ENCODE data around the gene TBXA2R. TPM values are rescaled to one million over a fixed set of nuclear protein-coding genes. Genes with fewer than 3 reads are reported as not detected.

TBXA2R gene
- total RNA-seq, 4 donors from 2014 or later: 4.8 to 17.2 (median 7.7) TPM

DNA sequence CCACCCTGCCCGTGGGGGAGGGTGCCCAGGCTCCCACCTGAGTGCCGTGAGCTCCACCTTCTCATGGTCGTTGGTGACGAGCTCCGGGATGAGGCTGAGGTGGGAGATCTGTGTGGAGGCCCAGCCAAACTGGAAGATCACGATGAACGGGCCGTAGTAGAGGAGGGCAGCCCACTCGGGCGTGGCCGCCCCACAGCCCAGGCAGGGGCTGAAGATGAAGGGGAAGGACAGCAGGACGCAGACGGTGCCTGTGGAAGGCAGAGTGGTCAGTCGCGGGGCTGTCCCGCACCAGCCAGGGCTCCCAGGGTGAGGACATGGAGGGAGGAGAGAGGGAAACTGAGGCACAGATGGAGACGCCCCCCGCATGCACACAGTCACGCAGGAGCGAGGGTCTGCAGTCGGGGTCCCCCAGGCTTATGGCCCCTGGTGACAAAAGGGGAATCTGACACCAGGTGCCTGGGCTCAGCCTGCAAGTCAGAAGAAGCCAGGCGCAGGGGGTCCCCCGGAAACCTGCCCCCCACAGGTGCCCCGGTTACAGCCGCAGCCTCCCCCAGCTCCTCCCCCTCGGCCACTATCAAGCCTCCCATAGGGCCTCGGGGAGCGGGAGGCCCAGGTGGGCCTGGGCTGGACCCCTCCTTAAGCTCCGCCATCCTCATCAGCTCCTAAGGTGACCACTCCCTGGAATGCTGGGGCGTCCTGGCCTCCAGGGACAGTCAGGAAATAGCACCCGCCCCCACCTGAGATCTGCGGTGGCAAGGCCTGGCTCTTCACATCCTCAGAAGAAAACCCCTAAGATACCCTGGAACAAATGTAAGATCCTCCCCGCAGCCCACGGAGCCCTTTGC lies 55.5 kb downstream of the TBXA2R start:
- Histone ChIP-seq H3K4me3 (no peak overlapping the region), H3K27ac (replicated peaks in 1 of 4) (no peak overlapping the region), H3K9me3 (no peaks in the 10 kb centered on the region), H3K4me1 (peaks cover 16 to 42% (median 36%) of the 10 kb centered on the region in 4 donors), H3K27me3 (no peaks in the 10 kb centered on the region), H3K36me3 (peaks cover 0 to 40% (median 24%) of the 10 kb centered on the region in 4 donors)
- intact Hi-C loops (cut with DNase I): no loop called here
- TF ChIP-seq POLR2AphosphoS5 (IDR thresholded peaks at IDR 0.05): no peak
- WGBS: 90% methylated on average over 23 of the region's 34 CpGs
- no peak for DNase-seq (ENCODE audit: extremely low spot score)

GRCh38 chr19:3549816-3550215 lies 56.9 kb downstream of the TBXA2R start:
- no peak overlapping the region for H3K4me3 ChIP-seq
- no peak for DNase-seq (ENCODE audit: extremely low spot score)
- 80% methylated on average over 10 of the region's 10 CpGs for WGBS
- no peaks in the 10 kb centered on the region for H3K27me3 ChIP-seq
- peaks cover 5 to 35% (median 24%) of the 10 kb centered on the region in 4 donors for H3K4me1 ChIP-seq
- intact Hi-C loops (cut with DNase I): loop anchor here (5.0 kb wide), 1 partner anchor 157 kb away; the partner anchor contains the start of gene TJP3
- H3K27ac ChIP-seq (replicated peaks in 1 of 4): no peak overlapping the region
- H3K36me3 ChIP-seq: peaks cover 0 to 47% (median 34%) of the 10 kb centered on the region in 4 donors
- H3K9me3 ChIP-seq: no peaks in the 10 kb centered on the region
- no peak for TF ChIP-seq POLR2AphosphoS5 (IDR thresholded peaks at IDR 0.05)
- TF ChIP-seq EP300 (IDR thresholded peaks at IDR 0.05): no peak
- no peak for TF ChIP-seq CTCF (IDR thresholded peaks at IDR 0.05)
- no peak for TF ChIP-seq POLR2A (IDR thresholded peaks at IDR 0.05; ENCODE audit: low read depth)

DNA sequence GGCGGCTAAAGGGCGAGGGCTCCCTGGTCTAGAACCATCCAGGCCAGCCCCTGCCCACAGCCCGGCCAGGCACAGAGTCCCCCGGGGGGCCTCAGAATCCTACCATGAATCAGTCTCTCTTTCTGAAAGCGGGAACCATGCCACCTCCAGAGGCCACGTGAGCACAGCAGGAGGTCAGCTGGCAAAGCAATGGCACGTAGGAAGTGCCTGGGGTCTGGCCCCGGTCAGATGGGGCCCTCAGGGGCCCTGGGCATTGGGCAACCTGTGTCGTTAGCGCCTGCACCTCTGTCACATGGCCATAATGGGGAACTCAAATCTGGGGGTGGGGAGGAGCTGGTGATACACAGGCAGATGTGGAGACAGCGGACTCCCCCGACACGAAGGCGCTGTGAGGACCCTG lies 58.1 kb downstream of the TBXA2R start:
- 83% methylated on average over 1 of the region's 14 CpGs for WGBS
- intact Hi-C loops (cut with DNase I): loop anchor here (5.0 kb wide), 1 partner anchor 159 kb away; the partner anchor contains the start of gene TJP3
- no peak for TF ChIP-seq POLR2A (IDR thresholded peaks at IDR 0.05; ENCODE audit: low read depth)
- H3K4me3 ChIP-seq: no peak overlapping the region
- no peaks in the 10 kb centered on the region for H3K9me3 ChIP-seq
- H3K27me3 ChIP-seq: no peaks in the 10 kb centered on the region
- no peak for DNase-seq (ENCODE audit: extremely low spot score)
- peaks cover 0 to 26% (median 15%) of the 10 kb centered on the region in 4 donors for H3K4me1 ChIP-seq
- peaks cover 0 to 59% (median 44%) of the 10 kb centered on the region in 4 donors for H3K36me3 ChIP-seq
- no peak overlapping the region for H3K27ac ChIP-seq (replicated peaks in 1 of 4)

DNA sequence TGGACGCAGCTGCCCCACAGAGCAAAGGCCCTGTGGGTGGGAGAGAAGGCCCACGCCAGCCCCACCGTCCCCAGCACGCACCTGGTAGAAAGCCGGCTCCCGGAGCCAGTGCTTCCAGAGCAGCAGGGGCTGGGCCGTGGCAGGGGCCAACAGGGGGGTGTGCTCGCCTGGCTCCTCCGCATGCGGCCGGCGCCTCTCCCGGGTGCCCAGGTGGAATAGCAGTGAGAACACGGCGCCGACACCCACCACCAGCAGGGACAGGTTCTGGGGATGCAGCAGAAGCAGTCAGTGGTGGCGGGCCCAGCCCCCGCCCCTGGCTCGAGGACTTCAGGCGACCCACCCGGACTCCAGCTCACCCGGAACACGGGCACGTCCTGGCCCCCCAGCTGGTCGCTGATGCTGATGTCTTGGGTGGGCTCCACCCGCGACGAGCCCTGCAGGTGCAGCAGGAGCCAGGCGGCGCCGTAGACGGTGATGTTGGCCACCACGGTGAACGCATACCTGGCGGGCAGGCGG lies 58.9 kb downstream of the TBXA2R start:
- Histone ChIP-seq H3K27me3 (no peaks in the 10 kb centered on the region), H3K27ac (replicated peaks in 1 of 4) (no peak overlapping the region), H3K4me3 (no peak overlapping the region), H3K4me1 (peaks cover 0 to 28% (median 15%) of the 10 kb centered on the region in 4 donors), H3K36me3 (peaks cover 0 to 62% (median 49%) of the 10 kb centered on the region in 4 donors), H3K9me3 (no peaks in the 10 kb centered on the region)
- 85% methylated on average over 6 of the region's 36 CpGs for WGBS
- DNase-seq (ENCODE audit: extremely low spot score): no peak
- intact Hi-C loops (cut with DNase I): loop anchor here (5.0 kb wide), 1 partner anchor 159 kb away; the partner anchor contains the start of gene TJP3
- TF ChIP-seq CTCF (IDR thresholded peaks at IDR 0.05) (no peak), POLR2AphosphoS5 (IDR thresholded peaks at IDR 0.05) (no peak), POLR2A (IDR thresholded peaks at IDR 0.05; ENCODE audit: low read depth) (no peak), EP300 (IDR thresholded peaks at IDR 0.05) (no peak)

DNA sequence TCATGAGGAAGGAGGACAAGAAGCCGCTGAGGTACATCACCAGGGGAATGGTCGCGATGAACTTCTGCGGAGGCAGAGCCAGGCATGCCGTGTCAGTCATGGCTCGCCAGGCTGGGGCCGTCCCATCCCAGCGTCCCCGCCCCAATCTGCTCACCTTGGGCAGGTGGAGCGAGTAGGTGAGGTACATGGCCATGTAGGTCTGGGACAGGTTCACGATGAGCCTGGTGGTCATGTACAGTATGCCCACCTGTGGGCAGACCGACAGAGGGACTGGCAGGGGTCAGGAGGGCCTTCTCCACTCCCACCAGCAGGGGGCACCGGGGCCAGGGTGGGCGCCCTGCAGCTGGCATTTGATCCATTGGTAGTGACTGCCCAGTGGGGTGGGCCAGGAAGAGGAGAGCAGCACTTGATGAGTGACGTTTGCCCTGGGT lies 59.4 kb downstream of the TBXA2R start:
- intact Hi-C loops (cut with DNase I): loop anchor here (5.0 kb wide), 1 partner anchor 160 kb away; the partner anchor contains the start of gene TJP3
- Histone ChIP-seq H3K9me3 (no peaks in the 10 kb centered on the region), H3K27ac (replicated peaks in 1 of 4) (no peak overlapping the region), H3K4me3 (no peak overlapping the region), H3K36me3 (peaks cover 0 to 62% (median 52%) of the 10 kb centered on the region in 4 donors), H3K4me1 (peaks cover 0 to 27% (median 11%) of the 10 kb centered on the region in 4 donors), H3K27me3 (no peaks in the 10 kb centered on the region)
- TF ChIP-seq CTCF (IDR thresholded peaks at IDR 0.05): peak; percentile 29 to 62 (median 32)
- no peak for TF ChIP-seq POLR2A (IDR thresholded peaks at IDR 0.05; ENCODE audit: low read depth)
- 75% methylated on average over 6 of the region's 15 CpGs for WGBS
- DNase-seq (ENCODE audit: extremely low spot score): no peak
